OCI-LY1 (cell line): ENCODE results near the gene MYEOV.

Source experiments
- H2AFZ ChIP-seq: fragments of 200-600 bp; sonication (generic), shearing (Covaris generic); 2 replicates; pipeline ENCODE4 v1.6.0; 2014; ENCODE audit warnings: antibody characterized with exemption, mild to moderate bottlenecking, low read length
- H3F3A ChIP-seq: fragments of 200-600 bp; sonication (generic), shearing (Covaris generic); 2 replicates; pipeline ENCODE4 v1.6.0; 2014; ENCODE audit warnings: mild to moderate bottlenecking, antibody characterized with exemption, low read length, moderate library complexity; ENCODE audit not compliant: insufficient read depth
- H3K27ac ChIP-seq: fragments of 200-600 bp; sonication (generic); 2 replicates; pipeline ENCODE4 v1.5.1; 2014; ENCODE audit warnings: low read length, mixed run types, mild to moderate bottlenecking, low read depth; ENCODE audit not compliant: poor library complexity, severe bottlenecking
- H3K27me3 ChIP-seq: fragments of 200-600 bp; sonication (generic); 2 replicates; pipeline ENCODE4 v1.6.0; 2014; ENCODE audit warnings: antibody characterized with exemption, mild to moderate bottlenecking, low read length, moderate library complexity; ENCODE audit not compliant: insufficient read depth
- H3K36me3 ChIP-seq: fragments of 200-600 bp; sonication (generic); 2 replicates; pipeline ENCODE4 v1.6.1; 2014; ENCODE audit warnings: mild to moderate bottlenecking, antibody characterized with exemption, low read length, moderate library complexity, mixed read lengths; ENCODE audit not compliant: insufficient read depth
- H3K4me1 ChIP-seq: fragments of 200-600 bp; sonication (generic); 2 replicates; pipeline ENCODE4 v1.5.1; 2014; ENCODE audit warnings: mild to moderate bottlenecking, low read length, moderate library complexity; ENCODE audit not compliant: insufficient read depth, severe bottlenecking
- H3K4me2 ChIP-seq: fragments of 200-600 bp; sonication (generic), shearing (Covaris generic); 2 replicates; pipeline ENCODE4 v1.6.1; 2014; ENCODE audit warnings: low read length
- H3K4me3 ChIP-seq: fragments of 200-600 bp; sonication (generic); 2 replicates; pipeline ENCODE4 v1.5.1; 2014; ENCODE audit warnings: low read length, low read depth, mild to moderate bottlenecking, mixed read lengths; ENCODE audit not compliant: poor library complexity, severe bottlenecking
- H3K79me2 ChIP-seq: fragments of 200-600 bp; shearing (Covaris generic); 2 replicates; pipeline ENCODE4 v1.6.1; 2016; ENCODE audit warnings: mixed run types, low read length, mixed read lengths; ENCODE audit not compliant: insufficient read depth
- H3K9ac ChIP-seq: fragments of 200-600 bp; sonication (generic), shearing (Covaris generic); 2 replicates; pipeline ENCODE4 v1.6.1; 2014; ENCODE audit warnings: mild to moderate bottlenecking, low read length, mixed read lengths
- H3K9me2 ChIP-seq: fragments of 200-600 bp; sonication (generic), shearing (Covaris generic); 2 replicates; pipeline ENCODE4 v1.6.1; 2014; ENCODE audit warnings: low read depth, mild to moderate bottlenecking, low read length, mixed read lengths
- H3K9me3 ChIP-seq: fragments of 200-600 bp; shearing (Covaris generic); 2 replicates; pipeline ENCODE4 v1.6.1; 2014; ENCODE audit warnings: low read length, mixed read lengths
- H4K20me1 ChIP-seq: fragments of 200-600 bp; sonication (generic), shearing (Covaris generic); 2 replicates; pipeline ENCODE4 v1.6.0; 2016; ENCODE audit warnings: mild to moderate bottlenecking, low read length; ENCODE audit not compliant: insufficient read depth
- EZH2 ChIP-seq: fragments of 200-600 bp; sonication (generic), shearing (Covaris generic); IDR thresholded peaks from 2 replicates; pipeline ENCODE4 v1.8.0; 2017; ENCODE audit warnings: borderline replicate concordance, mixed run types, mild to moderate bottlenecking, antibody characterized with exemption, low read length, moderate library complexity, mixed read lengths
- TF ChIP-seq, protein P1 (sequence below): fragments of 200-600 bp; sonication (generic), shearing (Covaris generic); IDR thresholded peaks from 2 replicates; pipeline ENCODE4 v1.5.1; 2017; ENCODE audit warnings: mild to moderate bottlenecking, antibody characterized with exemption, low read length, moderate library complexity, mixed read lengths

The MYEOV gene

GRCh38 chr11:69290806-69291205 lies 3.1 kb upstream of the MYEOV start:
- no peak overlapping the region for H3K4me2 ChIP-seq
- no peak overlapping the region for H2AFZ ChIP-seq
- no peak overlapping the region for H3K9ac ChIP-seq
- H3K27me3 ChIP-seq: peaks cover 10% of the 10 kb centered on the region; the same call in 1 of the 2 replicates
- no peaks in the 10 kb centered on the region for H3K9me2 ChIP-seq
- H3K79me2 ChIP-seq: no peaks in the 10 kb centered on the region
- no peaks in the 10 kb centered on the region for H3K4me1 ChIP-seq
- H3K9me3 ChIP-seq: no peaks in the 10 kb centered on the region
- H3K36me3 ChIP-seq: no peaks in the 10 kb centered on the region
- H3K27ac ChIP-seq: no peak overlapping the region
- H4K20me1 ChIP-seq: no peaks in the 10 kb centered on the region
- no peak for TF ChIP-seq EZH2
- TF ChIP-seq, protein P1, sequence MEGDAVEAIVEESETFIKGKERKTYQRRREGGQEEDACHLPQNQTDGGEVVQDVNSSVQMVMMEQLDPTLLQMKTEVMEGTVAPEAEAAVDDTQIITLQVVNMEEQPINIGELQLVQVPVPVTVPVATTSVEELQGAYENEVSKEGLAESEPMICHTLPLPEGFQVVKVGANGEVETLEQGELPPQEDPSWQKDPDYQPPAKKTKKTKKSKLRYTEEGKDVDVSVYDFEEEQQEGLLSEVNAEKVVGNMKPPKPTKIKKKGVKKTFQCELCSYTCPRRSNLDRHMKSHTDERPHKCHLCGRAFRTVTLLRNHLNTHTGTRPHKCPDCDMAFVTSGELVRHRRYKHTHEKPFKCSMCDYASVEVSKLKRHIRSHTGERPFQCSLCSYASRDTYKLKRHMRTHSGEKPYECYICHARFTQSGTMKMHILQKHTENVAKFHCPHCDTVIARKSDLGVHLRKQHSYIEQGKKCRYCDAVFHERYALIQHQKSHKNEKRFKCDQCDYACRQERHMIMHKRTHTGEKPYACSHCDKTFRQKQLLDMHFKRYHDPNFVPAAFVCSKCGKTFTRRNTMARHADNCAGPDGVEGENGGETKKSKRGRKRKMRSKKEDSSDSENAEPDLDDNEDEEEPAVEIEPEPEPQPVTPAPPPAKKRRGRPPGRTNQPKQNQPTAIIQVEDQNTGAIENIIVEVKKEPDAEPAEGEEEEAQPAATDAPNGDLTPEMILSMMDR: no peak
- no peaks in the 10 kb centered on the region for H3F3A ChIP-seq
- H3K4me3 ChIP-seq: no peak overlapping the region

DNA sequence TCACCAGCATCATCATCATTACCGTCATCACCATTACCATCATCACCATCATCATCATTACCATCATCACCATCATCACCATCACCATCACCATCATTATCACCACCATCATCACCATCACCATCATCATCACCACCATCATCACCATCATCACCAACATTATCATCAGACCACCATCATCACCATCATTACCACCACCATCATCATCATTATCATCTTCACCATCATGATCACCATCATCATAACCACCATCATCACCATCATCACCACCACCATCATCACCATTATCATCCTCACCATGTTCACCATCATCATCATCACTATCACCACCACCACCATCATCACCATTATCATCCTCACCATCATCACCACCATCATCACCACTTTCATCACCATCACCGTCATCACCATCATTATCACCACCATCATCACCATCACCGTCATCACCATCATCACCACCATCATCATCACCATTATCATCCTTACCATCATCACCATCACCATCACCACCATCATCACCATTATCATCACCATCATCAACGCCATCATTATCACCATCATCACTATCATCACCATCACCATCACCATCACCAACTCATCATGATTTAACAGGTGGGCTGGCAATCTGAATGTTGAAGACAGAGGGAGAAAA lies 2.4 kb upstream of the MYEOV start:
- no peak overlapping the region for H2AFZ ChIP-seq
- H3K27me3 ChIP-seq: peaks cover 14% of the 10 kb centered on the region; the same call in 1 of the 2 replicates
- H3K4me1 ChIP-seq: no peaks in the 10 kb centered on the region
- H3K9me2 ChIP-seq: no peaks in the 10 kb centered on the region
- TF ChIP-seq EZH2: no peak
- TF ChIP-seq, protein P1: no peak
- H3F3A ChIP-seq: no peaks in the 10 kb centered on the region
- no peak overlapping the region for H3K27ac ChIP-seq
- no peaks in the 10 kb centered on the region for H3K36me3 ChIP-seq
- no peak overlapping the region for H3K4me3 ChIP-seq
- H3K79me2 ChIP-seq: no peaks in the 10 kb centered on the region
- H3K9ac ChIP-seq: no peak overlapping the region
- H3K4me2 ChIP-seq: no peak overlapping the region
- no peaks in the 10 kb centered on the region for H4K20me1 ChIP-seq
- no peaks in the 10 kb centered on the region for H3K9me3 ChIP-seq

DNA sequence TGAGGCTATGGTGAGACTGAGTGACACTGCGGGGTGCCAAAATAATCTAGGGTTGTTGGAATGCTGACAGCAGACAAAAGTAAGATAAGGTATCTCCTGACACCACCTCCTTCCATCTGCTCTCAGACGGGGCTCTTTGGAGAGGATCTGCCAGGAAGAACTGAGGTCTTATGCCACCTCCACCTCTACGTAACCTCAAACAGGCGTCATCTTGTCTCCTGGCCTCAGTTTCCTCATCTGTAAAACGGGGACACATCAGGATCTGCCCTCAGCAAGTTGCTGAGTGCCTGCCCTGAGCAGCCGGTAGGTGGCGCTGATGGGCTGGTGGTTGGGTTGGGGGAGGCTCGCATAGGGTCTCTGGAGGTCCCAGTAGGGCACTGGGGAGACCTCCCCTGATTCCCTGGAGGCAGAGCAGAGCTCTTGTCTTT lies 1.7 kb upstream of the MYEOV start:
- H3K4me3 ChIP-seq: no peak overlapping the region
- H3K4me2 ChIP-seq: no peak overlapping the region
- H3K27ac ChIP-seq: no peak overlapping the region
- H3K9ac ChIP-seq: no peak overlapping the region
- peaks cover 6% of the 10 kb centered on the region for H3K4me1 ChIP-seq
- H3K27me3 ChIP-seq: peaks cover 13% of the 10 kb centered on the region; the same call in 1 of the 2 replicates
- no peaks in the 10 kb centered on the region for H4K20me1 ChIP-seq
- no peaks in the 10 kb centered on the region for H3F3A ChIP-seq
- H2AFZ ChIP-seq: no peak overlapping the region
- H3K9me3 ChIP-seq: no peaks in the 10 kb centered on the region
- H3K79me2 ChIP-seq: no peaks in the 10 kb centered on the region
- TF ChIP-seq, protein P1: peak; percentile 84
- no peak for TF ChIP-seq EZH2
- H3K9me2 ChIP-seq: no peaks in the 10 kb centered on the region
- H3K36me3 ChIP-seq: no peaks in the 10 kb centered on the region
